C4-2B (cell line): Measurements from ENCODE around the gene GAP43.

Experiments used
- H3K27ac ChIP-seq: fragments of 450-650 bp; 2 replicates; pipeline ENCODE4 v1.5.1; 2017
- ZFX ChIP-seq: fragments of 450-650 bp; IDR thresholded peaks from 2 replicates; pipeline ENCODE4 v1.6.1; 2017
- TF ChIP-seq, protein P1 (sequence below): fragments of 450-650 bp; conservative IDR thresholded peaks from 2 replicates; pipeline ENCODE4 v1.5.1; 2017; ENCODE audit warnings: mild to moderate bottlenecking

GAP43 gene

DNA sequence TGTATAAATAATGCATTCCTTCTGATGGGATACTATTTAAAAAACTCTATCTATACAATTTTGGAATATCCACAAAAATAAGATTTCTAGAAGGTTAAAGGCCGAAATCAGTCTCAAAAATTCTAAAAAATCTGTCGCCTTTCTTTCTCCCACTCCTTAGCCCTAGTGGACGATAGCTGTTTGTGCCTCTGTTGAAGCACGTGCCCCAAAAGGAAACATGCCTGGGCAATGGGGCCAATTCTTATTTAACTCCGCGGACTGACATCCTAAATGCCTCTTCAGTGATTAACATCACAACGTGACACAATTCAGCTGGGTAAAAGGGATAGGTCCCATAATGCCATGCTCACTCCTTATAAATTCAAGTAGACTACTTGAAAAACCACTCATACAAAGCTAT, 65.1 kb downstream of the GAP43 start:
- H3K27ac ChIP-seq, result no peak overlapping the region
- no peak for TF ChIP-seq ZFX
- TF ChIP-seq, protein P1, sequence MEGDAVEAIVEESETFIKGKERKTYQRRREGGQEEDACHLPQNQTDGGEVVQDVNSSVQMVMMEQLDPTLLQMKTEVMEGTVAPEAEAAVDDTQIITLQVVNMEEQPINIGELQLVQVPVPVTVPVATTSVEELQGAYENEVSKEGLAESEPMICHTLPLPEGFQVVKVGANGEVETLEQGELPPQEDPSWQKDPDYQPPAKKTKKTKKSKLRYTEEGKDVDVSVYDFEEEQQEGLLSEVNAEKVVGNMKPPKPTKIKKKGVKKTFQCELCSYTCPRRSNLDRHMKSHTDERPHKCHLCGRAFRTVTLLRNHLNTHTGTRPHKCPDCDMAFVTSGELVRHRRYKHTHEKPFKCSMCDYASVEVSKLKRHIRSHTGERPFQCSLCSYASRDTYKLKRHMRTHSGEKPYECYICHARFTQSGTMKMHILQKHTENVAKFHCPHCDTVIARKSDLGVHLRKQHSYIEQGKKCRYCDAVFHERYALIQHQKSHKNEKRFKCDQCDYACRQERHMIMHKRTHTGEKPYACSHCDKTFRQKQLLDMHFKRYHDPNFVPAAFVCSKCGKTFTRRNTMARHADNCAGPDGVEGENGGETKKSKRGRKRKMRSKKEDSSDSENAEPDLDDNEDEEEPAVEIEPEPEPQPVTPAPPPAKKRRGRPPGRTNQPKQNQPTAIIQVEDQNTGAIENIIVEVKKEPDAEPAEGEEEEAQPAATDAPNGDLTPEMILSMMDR, result no peak

DNA sequence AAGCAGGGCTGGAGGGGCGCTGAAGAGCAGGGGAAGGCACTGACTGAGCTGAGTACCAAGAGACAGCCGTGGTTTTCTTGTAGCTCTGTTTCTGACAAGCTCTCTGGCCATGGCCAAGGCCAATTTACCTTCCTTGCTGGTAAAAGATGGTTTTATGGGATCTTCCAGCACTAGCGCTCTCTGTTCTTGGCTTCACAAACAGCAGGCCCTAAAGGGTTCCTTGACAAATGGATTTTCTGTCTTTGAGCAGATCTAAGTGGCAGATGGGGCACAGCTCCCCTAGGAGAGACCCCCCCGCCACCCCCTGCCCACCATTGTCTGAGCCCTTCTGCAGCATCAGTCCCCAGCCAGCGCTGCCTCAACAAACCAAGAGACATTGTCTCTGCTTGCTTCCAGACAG, 66.6 kb downstream of the GAP43 start:
- TF ChIP-seq ZFX, result no peak
- TF ChIP-seq, protein P1, result no peak
- H3K27ac ChIP-seq, result no peak overlapping the region

DNA sequence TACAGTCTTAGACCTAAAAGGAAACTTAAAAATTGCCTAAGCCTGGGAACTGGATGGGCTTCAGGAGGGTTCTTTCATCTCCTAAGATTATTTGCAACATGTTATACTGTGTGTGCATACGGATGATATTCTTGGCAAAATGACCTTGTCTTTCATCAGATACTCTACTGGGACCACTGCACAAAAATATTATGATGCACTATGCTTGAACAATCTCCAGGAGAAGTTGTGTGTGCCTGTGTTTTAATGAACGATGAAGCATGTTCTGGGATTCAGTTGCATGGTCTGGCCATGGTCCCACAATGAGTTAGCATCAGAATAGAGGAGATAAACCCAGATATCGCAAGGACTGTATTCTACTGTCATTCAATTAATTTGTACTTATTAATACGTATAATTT, 68.7 kb downstream of the GAP43 start:
- no peak for TF ChIP-seq ZFX
- TF ChIP-seq, protein P1, result no peak
- H3K27ac ChIP-seq, result no peak overlapping the region

DNA sequence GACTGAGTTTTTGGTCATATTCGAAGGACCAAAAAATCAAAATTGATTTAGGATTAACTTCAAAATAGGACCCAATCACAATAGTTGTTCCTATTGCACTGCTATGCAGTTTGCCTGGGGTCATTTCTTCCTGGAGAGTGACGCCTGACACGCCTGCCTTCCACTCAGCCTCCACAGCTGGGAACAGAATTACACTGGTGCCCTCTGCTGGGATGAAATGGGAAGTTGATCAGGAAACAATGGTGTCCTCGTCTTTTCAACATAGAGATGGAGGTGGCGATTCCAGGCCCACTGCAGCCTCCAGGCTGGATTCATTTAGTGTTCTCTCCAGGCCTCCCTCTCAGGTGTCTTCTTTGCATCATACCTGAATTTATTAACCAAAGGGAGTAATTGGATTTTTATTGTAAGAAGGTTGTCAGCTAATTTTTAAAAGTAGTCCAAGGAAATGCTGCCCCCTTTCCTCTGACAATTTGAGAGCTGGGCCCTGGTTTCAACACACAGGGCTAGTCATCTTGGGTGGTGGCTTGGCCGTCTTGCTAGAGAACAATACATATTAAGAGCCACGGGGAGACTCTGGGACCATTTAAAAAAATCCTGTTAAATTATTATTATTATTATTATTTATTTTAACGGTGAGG, 69.7 kb downstream of the GAP43 start:
- no peak overlapping the region for H3K27ac ChIP-seq
- TF ChIP-seq, protein P1, result peak; percentile 81
- TF ChIP-seq ZFX, result no peak

DNA sequence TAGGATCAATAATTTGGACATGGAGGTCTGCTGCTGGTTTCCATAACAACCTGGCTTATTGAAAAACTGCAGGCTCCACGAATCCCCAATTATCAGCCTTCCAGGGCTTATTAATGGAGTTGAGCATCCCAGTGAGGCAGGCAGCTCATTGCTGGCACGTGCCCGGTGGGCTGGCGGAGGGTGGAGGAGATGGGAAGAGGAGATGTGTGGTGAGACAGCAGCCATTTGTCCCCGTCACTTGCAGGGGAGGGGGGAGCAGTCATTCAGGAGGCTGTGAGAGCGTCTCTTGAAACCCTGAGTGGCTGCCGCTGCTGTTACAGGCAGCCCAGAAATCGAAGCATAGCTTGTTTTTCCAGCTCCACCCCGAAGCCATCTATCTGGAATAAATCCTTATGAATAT, 70.6 kb downstream of the GAP43 start:
- H3K27ac ChIP-seq, result no peak overlapping the region
- TF ChIP-seq, protein P1, result no peak
- TF ChIP-seq ZFX, result no peak

DNA sequence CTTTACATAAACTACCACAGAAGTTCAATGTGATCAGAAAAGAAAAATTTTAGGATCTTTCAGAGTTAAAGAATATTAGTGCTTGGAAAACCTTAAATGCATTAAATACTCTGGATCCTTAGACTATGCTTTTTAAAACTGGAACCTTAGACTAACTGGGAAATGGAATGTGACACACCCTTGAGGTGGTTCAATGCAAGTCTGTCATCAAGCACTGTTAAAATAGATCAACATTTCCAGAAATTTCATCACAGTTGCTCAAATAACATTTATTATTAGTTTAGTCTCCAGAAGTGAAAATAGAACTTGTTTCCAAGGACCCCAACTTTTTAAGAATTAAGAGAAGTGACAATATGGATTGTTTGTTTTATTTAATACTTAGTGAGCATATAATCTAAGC, 71.8 kb downstream of the GAP43 start:
- no peak for TF ChIP-seq ZFX
- TF ChIP-seq, protein P1, result no peak
- H3K27ac ChIP-seq, result no peak overlapping the region

DNA sequence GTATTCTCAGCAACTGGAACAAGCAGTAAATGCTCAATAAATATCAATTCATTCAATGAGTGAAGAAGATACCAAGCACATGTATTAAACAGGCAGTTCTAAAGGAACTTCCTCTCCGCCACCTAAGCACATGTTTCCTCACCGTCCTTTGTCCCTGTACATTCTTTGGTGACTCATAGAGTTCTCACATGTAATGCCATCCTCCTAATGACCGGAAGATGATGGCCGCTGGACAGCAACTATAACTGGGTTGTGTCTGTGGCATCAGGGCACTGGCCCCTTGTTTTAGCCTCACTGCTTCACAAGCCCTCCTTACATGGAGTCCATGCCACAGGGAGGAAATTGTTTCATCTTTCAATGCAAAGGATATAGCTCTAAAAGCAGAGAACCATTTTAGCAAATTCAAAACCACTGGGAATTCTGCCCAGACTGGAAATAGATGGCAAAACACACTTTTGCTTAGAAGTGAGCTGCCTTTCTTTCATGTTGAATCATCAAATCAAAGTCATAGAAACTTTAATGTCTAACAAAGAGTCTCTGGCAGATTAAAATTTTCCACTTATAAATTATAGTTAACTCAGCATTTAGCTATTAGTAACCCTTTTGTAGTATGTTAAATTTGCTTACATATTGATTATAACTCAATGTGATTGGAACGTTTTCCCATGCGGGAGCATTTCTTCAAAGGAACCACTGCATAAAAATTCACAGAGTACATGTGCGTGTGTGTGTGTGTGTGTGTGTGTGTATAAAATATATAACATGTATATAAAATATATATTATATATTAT, 74.1 kb downstream of the GAP43 start:
- H3K27ac ChIP-seq, result no peak overlapping the region
- TF ChIP-seq, protein P1, result no peak
- TF ChIP-seq ZFX, result no peak
